Midbrain (tissue), 1 donor: ENCODE results near the gene CHCHD10.

Source experiments
- DNase-seq: peaks from one replicate; lab custom pipeline; 2025; lab: John Stamatoyannopoulos, UW

CHCHD10 gene

DNA sequence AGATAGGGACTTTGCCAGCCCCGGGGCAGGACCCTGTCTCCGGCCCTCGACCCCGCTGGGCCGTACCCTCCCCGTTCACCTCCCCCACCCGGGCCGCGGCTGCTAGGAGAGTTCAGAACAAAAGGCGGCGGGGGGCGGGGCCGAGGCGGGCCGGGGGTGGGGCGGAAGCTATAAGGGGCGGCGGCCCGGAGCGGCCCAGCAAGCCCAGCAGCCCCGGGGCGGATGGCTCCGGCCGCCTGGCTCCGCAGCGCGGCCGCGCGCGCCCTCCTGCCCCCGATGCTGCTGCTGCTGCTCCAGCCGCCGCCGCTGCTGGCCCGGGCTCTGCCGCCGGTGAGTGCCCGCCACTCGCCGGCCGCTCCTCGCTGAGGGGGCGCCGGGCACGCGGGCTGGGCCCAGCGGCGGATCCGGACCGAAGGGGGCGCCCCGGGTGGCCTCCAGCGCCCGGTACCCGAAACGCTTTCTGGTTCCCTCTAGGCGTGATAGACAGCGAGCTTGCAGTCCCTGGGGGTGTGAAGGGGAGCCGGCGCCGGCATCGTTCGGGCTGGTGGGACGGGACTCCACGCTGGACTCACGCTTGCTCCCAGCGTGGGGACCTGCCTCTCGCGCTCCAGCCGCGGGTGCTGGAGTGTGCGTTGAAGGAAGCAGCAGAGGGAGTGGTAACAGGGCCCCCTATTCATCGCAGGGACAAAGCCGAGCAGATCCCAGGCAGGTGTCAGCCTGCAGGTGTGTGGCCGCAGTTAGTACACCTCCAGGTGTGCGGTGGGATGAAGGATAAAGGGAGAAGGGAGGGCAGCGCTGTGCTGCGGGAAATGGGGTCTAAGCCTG lies 5.1 kb upstream of the CHCHD10 start, which contains the start of gene MMP11:
MMP11 (plus strand) TSS at position 201 of the 825 bp plus-strand sequence; CDS start at position 223, 22 bp downstream.
- DNase-seq = no peak

DNA sequence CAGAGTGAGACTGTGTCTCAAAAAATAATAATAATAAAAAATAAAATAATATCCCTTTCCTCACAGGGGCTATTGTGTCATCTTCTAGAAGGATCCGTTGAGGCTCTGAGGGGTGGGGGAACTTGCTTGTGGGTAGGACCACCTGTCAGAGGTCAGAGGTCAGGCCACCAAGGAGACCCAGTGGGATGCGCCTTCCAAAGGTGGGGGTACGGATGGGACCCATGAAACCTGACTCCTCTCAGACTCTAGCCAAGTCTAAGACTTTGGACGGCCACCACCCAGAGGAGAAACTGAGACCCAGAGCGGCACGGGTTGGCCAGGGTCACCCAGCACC lies 4.5 kb upstream of the CHCHD10 start:
- DNase-seq = no peak

DNA sequence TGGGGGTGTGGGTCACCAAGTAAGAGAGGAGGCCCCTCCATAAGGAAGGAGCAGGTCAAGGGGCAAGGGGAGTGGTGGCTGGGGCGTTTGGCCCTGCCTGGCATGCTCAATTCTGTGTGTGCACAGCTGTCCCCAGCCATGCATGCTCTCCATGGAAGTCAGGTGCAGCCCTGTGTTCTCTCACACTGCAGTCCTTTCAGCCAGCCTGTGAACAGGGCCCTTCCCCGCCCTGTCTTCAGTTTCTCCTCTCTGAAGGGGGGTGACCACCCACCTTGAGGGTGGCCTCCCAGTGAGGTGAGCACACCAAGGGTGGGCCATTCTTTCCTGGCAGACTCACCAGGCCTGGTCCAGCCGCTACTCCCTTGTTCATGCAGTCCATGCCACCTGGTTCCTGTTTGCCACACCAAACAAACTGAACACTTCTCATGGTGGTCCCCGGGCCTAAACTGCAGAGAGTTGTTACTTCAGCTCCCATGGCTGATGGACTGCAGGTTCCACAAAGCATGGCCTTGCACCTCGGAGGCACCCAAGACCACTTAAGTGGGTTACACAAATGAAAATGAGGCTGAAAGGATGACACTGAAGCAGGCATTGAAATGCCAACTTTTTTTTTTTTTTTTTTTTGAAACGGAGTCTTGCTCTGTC lies 1.7 kb upstream of the CHCHD10 start:
- DNase-seq = no peak

DNA sequence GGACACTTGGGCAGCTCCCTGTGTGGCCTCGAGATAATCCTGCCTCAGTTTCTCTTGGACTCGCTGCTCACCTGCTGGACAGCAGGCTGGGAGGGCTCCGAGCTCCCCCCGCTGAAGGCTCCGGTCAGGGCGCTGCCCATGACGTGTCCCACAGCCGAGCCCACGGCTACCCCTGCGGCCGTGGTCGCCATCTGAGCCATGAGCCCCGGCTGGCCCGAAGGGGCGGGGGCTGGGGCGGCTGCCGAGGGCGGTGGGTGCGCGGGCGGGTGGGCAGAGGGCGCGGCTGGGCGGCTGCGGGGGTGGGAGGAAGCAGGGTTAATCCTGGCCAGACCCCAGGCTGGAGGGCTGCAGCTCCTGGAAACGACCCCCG lies 484 bp downstream of the CHCHD10 start:
- DNase-seq = no peak

DNA sequence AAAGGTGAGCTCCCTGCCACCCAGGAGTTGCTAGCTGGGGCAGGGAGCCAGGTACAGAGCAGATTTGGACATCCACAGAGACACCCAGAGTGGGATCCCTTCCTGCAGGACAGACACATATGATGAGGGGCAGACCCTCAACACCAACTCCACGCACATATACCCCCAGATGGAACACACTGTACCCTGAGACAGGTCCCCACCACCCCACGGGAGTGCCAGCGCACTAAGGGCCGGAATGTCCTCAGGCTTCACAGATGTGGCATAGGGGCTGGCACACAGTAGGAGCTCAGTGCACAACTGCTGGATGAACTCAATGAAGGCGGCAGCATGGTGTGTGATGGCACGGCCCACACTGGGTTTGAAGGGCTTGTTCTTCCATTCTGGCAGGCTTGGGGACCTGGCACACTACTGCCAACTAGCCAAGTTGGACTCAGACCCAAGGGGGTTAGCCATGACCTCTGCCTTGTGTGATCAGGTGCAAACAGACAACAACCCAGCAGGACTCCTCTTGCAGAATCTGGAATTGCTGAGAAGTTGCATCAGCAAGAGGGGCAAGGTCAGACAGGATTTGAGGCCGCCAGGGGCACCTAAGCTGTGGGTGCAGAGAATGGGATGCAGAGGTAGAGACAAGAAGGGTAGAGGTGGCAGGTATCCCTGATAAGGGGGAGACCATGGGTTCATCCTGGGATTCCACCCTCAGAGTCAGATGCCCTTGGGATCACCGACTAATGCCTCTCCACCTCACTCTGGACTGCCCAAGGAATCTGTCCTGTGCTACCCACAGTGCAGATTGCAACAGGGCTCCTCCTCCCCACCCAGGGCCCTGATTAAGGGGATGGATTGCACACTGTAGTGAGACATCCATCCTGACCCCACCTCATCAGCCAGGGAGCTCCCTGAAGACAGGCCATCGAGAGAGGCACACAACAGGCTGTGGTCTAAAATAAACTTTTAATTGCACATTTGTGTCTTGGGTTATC lies 2.6 kb downstream of the CHCHD10 start:
- DNase-seq = no peak

DNA sequence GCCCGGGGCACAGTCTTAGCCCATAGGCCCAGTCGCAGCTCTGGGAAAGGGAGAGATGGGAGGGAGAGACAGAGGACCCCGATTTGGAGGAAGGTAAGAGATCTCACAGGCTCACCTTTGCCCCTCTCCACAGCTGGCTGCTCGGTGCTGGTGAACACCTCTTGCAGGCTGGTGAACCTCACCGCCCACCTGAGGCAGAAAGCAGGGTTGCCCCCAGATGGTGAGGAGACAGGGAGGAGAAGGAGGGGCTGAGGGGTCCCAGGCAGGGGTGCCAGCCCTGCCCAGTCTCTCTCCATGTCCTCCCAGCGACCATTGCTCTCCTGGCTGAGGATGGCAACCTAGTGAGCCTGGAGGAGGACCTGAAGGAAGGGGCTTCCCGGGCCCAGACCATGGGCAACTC lies 3.8 kb downstream of the CHCHD10 start:
- DNase-seq = no peak

DNA sequence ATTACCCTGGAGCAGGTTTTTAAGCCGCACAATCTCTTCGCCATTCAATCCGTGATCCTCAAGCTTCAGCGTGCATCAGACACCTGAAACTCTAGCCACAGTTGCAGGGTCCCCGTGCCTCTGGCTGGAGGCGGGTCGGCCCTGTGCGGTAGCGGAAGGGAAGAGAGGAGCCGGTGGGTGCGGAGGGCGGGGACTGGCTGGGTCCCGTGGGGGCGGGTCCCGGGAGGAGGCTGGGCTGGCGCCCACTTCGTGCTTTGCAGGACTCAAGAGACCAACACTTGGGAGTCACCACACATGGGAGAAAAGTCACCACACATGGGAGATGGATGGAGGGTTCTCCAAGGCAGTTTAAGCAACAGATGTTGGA lies 4.2 kb downstream of the CHCHD10 start:
- no peak for DNase-seq

DNA sequence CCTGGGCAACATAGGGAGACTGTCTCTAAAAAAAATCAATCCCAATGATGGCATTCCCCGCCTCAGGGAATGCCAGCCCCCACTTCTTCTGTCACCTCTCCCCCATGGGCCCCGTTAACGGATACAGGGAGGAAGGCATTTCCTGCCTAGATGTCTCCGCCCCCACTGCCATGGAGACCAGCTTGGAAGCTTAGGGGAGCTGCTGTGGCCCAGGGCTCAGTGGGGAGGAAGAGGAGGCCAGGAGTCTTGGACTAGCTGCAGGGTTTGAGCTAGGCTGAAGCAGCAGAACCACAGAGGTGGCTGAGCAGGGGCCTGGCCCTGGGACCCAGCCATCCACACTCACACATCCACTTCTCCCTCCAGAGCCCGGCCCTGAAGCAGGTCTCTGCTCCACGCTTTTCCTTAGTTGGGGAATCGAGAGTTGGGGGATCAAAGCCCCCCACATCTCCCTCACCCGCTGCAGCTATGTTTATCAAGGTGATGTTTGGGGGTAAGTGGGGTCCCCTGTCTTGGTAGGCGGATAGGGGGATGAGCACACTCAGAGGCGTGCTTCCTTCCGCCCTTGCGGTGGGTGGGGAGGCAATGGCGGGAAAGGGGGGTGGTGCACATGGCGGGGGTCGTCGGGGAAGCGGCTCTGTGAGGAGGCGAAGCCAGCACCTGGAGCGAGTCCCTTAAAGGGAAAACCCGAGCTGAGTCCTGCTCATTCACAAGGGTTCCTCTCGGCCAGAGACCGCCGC lies 4.8 kb downstream of the CHCHD10 start, which contains the start of gene C22orf15:
C22orf15 (plus strand) TSS at position 149 of the 737 bp plus-strand sequence; CDS start at position 466, 317 bp downstream.
- DNase-seq = no peak

DNA sequence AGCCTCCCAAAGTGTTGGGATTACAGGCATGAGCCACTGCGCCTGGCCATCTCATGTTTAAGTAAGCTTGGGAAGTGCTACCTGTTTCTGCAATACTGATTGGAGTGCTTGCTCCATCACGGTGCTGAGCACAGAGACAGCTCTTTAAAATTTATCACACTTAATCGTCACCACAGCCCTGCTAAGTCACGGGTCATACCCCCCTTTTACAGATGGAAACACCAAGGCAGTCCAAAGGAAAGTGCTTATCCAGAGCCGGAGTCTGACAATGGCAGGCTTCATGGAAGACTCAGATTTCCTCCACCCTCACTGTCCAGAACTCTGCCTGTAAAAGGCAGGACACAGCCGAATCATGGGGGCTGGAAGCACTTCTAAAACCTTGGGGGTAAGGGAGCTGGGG lies 7.7 kb downstream of the CHCHD10 start:
- DNase-seq = no peak

DNA sequence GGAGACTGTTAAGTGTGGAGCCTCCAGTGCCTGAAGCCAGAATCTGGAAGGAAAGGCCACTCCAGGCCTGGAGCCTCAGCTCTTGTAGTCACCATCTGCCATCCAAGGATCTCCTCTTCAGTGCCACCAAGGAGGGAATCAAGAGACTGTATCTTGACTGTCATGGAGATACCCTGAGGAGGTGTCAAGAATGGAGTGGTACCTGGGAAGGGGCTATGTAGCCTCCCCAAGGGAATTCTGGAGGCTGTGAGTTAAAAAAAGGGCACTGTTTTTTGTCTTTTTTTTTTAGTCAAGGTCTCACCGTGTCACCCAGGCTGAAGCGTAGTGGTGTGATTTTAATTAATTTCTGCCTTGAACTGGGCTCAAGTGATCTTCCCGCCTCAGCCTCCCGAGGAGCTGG lies 8.2 kb downstream of the CHCHD10 start:
- no peak for DNase-seq

DNA sequence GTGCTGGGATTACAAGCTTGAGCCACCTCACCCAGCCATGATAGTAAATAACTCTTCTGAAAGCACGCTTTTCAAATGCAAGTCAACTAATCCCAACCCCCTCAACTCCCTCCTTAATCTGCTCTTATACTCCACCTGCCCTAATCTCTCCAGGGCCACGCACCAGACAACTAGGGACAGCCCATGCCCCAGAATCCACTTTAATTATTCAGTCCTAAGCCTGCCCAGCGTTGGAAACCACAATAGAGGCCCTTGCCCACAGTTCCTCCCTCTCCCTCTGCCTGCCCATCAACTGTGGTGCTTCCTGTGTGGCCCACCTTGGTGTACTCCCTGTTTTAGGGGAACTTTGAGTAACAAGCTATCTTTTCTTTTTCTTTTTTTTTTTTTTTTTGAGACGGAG lies 10.9 kb downstream of the CHCHD10 start:
- no peak for DNase-seq

DNA sequence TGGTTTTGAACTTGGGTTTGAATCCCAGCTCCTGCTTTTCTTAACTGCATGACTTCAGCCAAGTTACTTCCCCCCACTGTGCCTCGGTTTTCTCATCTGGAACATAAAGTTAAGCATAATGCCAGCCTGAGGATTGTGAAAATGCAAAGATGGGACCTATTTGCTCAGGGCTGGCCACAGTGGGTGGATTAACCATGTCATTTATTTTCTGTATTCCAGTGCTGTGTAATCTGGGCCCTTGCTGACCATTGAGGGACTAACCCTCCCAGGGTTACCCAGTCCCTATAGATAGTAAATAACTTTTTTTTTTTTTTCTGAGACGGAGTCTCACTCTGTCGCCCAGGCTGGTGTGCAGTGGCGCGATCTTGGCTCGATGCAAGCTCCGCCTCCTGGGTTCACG lies 12.1 kb downstream of the CHCHD10 start:
- DNase-seq = no peak

DNA sequence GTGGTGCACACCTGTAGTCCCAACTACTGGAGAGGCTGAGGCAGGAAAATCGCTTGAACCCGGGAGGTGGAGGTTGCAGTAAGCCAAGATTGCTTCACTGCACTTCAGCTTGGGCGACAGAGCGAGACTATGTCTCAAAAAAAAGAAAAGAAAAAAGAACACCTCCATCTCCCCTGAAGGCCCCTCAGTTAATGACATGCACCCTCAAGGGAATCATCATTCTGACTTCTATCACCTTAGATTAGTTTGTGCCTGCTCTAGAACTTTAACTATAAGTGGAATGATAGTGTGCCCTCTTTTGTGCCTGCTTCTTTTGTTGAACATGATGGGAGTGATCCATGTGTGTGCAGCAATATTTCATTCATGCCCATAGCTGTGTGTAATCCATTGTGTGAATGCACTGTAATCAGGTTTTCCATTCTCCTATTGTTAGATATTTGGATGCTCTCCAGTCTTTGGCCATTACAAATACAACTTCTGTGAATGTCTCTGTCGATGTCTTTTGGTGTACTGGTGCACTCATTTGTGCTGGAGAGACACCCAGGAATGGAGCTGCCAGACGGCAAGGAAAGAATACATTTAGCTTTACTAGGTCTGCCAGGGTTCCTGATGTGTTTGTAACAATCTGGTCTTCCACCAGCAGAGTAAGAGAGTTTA lies 12.7 kb downstream of the CHCHD10 start:
- DNase-seq = peak; percentile 57

DNA sequence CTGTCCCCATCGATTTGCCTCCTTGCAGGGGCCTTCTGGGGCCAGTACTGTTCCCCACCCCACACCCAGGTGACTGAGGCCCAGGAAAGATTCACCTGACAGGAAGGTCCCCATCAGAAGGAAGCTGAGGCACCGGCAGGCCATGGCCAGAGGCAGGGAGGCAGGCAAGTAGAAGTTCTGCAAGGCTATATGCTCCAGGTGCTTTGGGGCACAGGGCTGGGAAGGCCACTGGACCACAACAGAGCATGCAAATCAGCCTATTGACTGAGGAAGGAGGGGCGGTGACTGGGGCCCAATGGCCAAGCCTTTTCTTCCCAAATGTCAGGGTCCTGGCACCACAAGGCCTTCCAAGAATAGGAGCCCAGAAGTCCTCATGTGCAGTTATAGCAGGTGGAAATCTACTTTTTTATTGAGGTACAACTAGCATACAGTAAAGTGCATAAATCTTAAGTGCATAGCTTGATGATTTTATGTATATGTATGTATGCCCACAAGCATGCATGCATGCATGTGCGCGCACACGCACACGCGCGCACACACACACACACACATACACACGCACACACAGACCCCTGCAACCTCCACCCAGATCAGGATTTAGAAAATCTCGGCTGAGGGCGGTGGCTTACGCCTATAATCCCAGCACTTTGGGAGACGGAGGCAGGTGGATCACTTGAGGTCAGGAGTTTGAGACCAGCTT lies 13.4 kb downstream of the CHCHD10 start, which contains the start of gene VPREB3:
VPREB3 (minus strand) TSS at position 206 of the 700 bp plus-strand sequence; CDS start at position 144, 62 bp downstream.
- no peak for DNase-seq

DNA sequence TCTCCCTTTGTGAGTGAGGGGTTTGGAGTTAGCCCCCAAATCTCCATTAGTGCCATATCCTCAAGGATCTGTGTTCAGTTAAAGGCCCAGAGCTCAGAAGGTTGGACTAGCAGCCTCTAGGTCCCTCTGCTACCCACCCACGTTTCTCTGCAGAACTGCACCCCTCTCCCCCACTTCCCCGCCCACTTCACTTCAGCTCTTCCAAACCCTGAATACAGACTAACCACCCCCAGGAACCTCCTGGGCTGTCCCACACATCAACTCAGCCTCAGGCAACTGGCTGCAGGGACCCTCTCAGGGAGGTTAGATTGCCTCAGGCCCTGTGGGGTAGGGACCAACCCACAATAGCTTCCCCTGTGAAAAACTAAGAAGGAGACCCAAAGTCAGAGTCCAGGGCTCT lies 14.4 kb downstream of the CHCHD10 start:
- DNase-seq = no peak

DNA sequence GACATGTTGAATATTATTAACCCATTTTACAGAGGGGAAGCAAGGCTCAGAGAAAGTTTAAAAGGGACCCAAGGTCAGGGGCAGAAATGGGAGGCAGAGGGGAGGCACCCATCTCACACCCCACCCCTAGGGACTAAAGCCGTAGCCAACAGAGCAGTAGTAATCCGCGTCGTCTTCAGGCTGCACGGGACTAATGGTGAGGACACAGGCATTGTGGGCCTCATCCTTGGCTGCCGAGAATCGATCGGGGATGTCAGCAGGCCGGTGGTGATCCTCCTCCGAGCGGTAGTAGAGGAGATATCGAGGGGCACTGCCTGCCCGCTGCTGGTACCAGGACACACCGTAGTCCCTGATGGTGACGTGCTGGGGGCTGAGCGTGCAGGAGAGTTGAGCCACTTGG lies 15.0 kb downstream of the CHCHD10 start:
- DNase-seq = no peak

DNA sequence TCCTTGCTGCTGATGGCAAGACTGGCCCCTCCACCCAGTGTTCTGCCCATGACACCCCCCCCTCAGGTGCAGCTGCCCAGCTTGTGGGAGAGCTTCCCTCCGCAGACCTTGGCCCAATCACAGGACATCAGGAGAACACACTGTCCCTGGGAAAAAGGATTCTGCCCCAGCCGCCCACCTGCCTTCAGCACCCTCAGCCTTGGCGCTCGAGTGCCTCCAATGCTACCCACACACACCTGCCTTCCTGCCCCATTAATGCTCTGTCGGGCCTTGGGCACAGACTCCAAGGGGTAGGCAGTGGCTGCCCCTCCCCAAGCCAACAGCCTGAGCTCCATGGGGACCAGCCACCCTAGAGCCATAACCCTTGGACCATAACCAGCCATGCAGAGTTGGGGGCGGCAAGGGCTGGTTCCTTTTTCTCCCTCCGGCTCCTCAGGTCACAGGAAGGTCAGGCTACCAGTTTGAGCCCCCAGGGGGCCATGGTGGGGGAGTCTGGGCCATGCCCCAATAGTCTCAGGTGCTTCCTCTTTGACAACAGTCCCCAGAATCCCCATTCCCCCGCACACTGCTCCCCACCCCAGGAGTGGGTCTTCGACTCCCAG lies 15.6 kb downstream of the CHCHD10 start:
- DNase-seq = no peak

DNA sequence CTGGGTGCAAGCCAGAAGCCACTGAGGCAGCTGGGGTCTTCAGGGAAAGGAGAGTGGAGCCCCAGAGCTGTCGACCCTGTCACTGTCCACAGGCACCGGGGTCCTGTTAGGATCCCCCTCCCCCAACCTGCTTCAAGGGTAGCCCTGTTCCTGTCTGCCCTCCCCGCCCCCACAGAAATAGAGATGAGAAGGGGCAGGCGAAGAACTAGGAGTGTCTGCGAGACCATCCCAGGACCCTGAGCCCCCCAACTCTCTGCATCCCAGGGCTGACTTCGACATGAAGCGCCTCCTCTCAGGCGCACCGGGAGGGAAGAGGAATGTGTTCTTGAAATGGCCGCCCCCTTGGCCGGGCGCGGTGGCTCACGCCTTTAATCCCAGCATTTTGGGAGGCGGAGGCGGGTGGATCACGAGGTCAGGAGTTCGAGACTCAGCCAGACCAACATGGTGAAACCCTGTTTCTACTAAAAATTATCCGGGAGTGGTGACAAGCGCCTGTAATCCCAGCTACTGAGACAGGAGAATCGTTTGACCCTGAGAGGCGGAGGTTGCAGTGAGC lies 16.3 kb downstream of the CHCHD10 start:
- no peak for DNase-seq

DNA sequence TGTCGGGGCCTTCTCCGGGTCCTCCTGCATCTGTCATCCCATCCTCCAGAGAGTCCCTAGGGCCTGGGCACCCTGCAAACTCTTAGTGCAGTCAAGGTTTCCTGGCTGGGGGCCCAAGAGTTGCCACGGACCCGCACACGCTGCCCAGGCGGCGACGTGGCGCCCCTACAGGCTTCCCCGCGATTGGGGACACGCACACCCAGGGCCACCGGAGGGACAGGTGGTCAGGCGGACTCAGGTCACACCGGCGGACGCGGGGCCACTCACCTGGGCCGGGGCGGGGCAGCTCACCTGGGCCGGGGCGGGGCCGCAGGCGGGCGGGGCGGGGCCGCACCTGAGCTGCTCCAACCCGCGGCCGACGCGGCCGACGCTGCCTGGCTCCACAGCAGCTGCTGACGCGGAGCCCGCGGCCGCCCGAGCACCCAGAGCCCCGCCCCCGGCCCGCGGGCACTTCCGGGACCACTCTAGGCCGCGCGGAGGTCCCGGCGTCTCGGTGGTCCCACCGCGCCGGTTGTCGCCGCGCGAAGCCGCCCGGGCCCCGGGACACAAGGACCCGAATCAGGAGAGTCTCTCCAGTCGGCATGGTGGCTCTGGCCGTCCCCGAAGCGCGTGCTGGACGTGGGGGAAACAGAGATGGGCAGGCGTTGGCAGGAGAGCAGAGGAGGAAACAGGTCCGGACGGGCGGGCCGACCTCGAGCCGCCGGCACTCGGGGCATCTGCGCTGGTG lies 16.9 kb downstream of the CHCHD10 start, which contains the start of gene ZNF70:
ZNF70 (minus strand) TSS at position 399 of the 727 bp plus-strand sequence. CDS start 5,972 bp downstream, outside the sequence.
- DNase-seq = peak; percentile 78
